ENCODE measurements around the gene CTAGE1. TPM values are rescaled to one million over a fixed set of nuclear protein-coding genes. Genes with fewer than 3 reads are reported as not detected.

Gene CTAGE1
- total and polyA plus RNA-seq, 2 donors (not counting 3 experiments of a cell fraction or from before 2014, with no cell fraction given): not detected

DNA sequence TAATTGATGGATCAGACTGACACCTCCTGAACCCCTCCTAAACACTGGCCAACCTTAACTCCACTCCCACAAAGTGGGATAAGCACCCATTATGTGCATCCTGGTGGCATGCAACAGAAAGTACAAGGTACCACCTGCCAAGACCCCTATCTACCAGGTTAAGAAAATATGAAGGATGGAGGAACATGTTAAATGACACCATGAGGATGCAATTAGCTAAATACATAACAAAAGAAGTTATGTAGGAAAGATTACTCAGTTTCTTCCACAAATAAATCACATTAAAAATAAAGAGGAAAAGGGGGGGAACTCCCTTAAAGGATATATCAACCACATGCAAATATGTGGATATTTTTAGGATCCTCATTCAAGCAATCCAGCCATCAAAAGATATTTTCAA lies 12.6 kb downstream of the CTAGE1 start:
- Histone ChIP-seq H3K4me3 (replicated peaks in 1 of 3; ENCODE audit: insufficient read depth in 1 of 3, low read depth in 1 of 3, low read length in 3 of 3) (no peak overlapping the region), H3K9me1 (replicated peaks; ENCODE audit: control insufficient read depth, extremely low read depth, insufficient read depth, low read length) (no peaks in the 10 kb centered on the region), H4K20me1 (replicated peaks; ENCODE audit: control insufficient read depth, extremely low read depth, insufficient read depth, low read length) (no peaks in the 10 kb centered on the region), H3K4me2 (ENCODE audit: insufficient read depth, low read length) (no peak overlapping the region), H3K36me3 (ENCODE audit: control insufficient read depth in 2 of 2, extremely low read depth in 1 of 2, insufficient read depth in 2 of 2, low read length in 2 of 2) (no peaks in the 10 kb centered on the region), H2AFZ (ENCODE audit: low read depth, low read length) (no peak overlapping the region), H3K27me3 (ENCODE audit: control insufficient read depth in 2 of 2, insufficient read depth in 2 of 2, low read length in 2 of 2) (no peaks in the 10 kb centered on the region), H3K79me2 (ENCODE audit: control insufficient read depth, insufficient read depth, low read length) (no peaks in the 10 kb centered on the region), H3K9ac (replicated peaks; ENCODE audit: extremely low read depth, insufficient read depth, low read length) (no peak overlapping the region), H3K27ac (ENCODE audit: insufficient read depth, low read depth, low read length) (no peak overlapping the region), H3K4me1 (ENCODE audit: control insufficient read depth, extremely low read depth, insufficient read depth, low read length) (peaks cover 1% of the 10 kb centered on the region), H3K9me3 (replicated peaks; ENCODE audit: control insufficient read depth, insufficient read depth, low read length) (no peaks in the 10 kb centered on the region)
- FAIRE-seq (no peak), DNase-seq (ENCODE audit: low read depth, low spot score) (no peak)
- BruUV-seq (replicated peaks): no TSS peak
- ChIA-PET CTCF (no interaction called here), POLR2A (no interaction called here)
- dilution Hi-C loops (cut with MboI; ENCODE audit: extremely low pct_ligation_motif_present, low sequenced_read_pairs) (no loop called here), intact Hi-C loops (cut with micrococcal nuclease) (no loop called here)
- TF ChIP-seq GATA2 (IDR thresholded peaks at IDR 0.05; ENCODE audit: insufficient read depth, insufficient read length, low read depth, low read length) (no peak), EZH2 (IDR thresholded peaks at IDR 0.05; ENCODE audit: borderline replicate concordance, low read depth, low read length, severe bottlenecking) (no peak), FOS (IDR thresholded peaks at IDR 0.05; ENCODE audit: borderline replicate concordance, insufficient read depth, low read length) (no peak), MYC (IDR thresholded peaks at IDR 0.05; ENCODE audit: low read depth, low read length) (no peak), POLR2A (IDR thresholded peaks at IDR 0.05; ENCODE audit: low read depth, low read length) (no peak)
- TF ChIP-seq, protein P1, sequence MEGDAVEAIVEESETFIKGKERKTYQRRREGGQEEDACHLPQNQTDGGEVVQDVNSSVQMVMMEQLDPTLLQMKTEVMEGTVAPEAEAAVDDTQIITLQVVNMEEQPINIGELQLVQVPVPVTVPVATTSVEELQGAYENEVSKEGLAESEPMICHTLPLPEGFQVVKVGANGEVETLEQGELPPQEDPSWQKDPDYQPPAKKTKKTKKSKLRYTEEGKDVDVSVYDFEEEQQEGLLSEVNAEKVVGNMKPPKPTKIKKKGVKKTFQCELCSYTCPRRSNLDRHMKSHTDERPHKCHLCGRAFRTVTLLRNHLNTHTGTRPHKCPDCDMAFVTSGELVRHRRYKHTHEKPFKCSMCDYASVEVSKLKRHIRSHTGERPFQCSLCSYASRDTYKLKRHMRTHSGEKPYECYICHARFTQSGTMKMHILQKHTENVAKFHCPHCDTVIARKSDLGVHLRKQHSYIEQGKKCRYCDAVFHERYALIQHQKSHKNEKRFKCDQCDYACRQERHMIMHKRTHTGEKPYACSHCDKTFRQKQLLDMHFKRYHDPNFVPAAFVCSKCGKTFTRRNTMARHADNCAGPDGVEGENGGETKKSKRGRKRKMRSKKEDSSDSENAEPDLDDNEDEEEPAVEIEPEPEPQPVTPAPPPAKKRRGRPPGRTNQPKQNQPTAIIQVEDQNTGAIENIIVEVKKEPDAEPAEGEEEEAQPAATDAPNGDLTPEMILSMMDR (IDR thresholded peaks at IDR 0.05; ENCODE audit: extremely low read depth in 1 of 2, insufficient read depth in 1 of 2, low read depth in 1 of 2, low read length in 2 of 2): no peak
- TF ChIP-seq, protein P2, sequence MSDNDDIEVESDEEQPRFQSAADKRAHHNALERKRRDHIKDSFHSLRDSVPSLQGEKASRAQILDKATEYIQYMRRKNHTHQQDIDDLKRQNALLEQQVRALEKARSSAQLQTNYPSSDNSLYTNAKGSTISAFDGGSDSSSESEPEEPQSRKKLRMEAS (IDR thresholded peaks at IDR 0.05; ENCODE audit: insufficient read depth, insufficient read length): no peak

Measured in endothelial cell of umbilical vein (primary cell).